ENCODE results near the gene FANCE.
"Not testable (repeated sequence)": the region's sequence is repeated elsewhere in the genome, so short reads cannot be mapped to it uniquely, and the experiment has no call there.

Gene FANCE

DNA sequence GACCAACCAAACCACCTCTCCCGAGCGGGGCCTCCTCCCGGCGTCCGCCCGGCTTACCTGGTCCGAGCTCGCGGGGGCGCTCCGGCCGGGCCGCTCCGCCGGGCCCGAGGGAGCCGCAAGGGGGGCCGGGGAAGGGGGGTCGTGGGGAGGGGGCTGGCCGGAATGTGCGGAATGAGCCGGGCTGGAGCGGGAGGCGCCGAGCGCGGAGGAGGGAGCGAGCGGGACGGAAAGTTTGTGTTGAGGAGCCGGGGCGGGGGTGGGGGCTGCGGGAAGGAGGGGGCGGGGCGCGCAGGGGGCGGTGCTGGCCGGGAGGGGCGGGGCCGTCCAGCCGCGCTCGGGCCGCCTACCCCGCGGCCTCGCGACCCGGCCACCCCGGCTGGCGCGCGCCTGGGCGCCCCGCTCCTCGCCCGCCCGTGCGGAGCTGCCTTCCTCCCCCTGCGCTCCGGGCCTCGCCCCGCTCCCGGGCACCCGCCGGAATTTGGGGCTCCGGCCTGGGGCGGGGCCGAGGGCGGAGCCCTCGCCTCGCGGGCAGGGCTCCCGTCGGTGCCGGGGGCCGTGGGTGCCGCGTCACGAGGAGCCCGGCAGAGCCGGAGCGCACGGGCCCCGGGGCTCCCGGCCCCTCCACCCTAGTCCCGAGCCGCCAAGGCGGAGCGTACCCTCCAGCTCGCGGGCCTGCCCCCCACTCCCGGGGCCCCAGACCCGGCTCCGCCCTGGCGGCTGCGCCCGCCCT is 44.9 kb downstream of the FANCE start, which contains the start of gene TEAD3:
Gene TEAD3, minus strand, starts transcription at position 239 of the 730 bp plus-strand sequence.
- no peak for DNase-seq (ENCODE audit: low read depth, low spot score)

DNA sequence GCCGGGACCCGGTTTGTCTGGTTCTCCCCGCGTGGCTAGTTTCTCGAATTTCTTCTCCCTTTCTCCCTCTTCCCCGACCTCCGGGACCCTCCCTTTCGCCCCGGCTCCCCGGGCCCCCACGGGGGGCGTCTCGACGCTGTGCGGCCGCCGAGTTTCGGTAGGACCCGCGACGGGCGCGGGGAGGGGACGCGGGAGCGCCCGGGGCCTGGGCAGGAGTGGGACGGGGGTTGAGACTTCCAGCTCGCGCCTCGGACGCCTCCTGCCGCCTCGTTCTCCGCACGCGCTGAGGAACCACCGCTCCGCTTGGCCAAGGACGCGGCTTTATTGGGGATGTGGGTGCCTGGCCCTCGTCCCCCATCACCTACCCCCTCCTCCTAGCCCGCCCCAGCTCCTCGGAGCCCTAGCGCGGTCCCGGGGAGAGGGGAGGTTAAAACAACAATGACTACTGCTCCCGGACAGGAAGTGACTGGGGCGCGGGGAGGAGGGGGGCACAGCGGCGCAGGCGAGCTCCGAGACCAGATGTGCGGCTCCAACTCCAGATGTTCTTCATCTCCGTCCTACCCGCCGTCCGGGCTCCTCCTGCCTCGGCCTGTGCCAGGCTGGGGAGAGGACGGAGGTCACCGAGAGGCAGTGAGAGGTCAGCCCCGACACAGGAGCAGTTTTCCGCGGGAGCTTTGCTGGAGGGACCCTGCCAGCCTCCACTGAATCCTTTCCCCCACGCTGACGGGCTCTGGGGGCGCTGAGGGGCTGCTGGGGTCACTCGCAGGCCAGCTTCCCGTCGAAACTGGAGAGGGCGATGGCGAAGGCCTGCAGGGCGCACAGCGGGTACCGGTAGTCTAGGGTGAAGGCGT is 45.7 kb downstream of the FANCE start:
- DNase-seq (ENCODE audit: low read depth, low spot score) = no peak

DNA sequence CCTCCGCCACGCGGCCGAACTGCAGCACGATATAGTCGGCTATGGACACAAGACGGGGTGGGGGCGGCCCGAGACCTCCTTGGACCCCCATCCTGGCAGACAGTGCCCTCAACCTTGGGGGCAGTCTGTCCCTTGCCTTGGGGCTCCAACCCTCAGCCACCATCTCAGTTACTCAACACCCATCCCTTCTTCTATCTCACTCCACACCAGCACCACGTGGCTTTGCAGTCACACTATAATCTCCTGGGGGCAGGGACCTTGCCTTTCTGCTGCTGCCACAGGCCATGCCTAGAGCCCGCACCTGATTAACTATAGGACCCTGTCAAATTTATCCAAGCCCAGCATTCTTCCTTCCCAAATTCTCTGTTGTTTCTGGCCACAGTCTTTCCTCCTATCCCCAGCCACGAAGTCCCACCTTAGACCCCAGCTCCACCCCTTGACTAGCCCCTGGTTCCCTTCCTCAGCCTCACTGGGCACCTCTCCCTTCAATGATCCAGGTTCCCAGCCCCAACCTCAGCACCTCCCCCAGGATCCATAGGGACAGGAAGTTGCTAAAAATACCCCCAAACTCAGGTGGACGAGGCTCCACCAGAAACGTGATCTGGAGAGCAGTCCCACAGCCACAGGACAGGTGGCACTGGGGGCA is 46.4 kb downstream of the FANCE start:
- DNase-seq (ENCODE audit: low read depth, low spot score) = no peak

DNA sequence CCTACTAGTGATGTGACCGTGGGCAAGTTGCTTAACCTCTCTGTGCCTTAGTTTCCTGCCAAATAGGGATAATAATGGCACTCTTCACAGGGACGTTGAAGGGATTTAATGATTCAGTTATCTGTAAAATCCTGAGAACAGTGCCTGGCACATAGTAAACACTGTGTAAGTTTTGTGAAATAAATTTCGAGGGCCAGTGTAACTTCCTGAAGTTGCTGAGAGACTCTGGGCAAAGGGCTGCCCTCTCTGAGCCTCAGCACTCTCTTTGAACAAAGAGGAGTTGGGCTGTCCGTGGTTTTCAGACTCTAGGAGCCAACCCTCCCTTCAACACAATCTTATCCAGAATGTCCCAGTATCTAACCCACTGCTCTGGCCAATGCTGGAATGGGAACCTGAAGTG is 47.2 kb downstream of the FANCE start:
- no peak for DNase-seq (ENCODE audit: low read depth, low spot score)

DNA sequence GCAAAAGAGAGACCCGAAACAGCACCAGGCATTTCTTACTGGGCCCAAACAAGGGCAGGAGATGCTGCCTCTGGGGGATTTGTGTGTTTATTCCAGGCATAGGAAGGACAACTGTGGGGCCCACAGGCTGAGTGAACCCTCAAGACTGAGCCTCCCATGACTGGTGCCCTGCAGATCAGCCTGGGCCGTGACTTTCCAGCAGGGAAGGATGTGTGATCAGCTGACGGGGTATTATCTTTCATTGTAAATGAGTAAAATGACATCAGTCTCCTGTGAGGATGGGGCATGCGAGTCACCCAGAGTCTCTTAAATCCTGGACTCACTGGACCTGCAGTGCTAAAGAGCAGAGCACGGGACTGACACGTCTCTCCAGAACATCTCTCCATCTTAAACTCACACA is 48.6 kb downstream of the FANCE start:
- DNase-seq (ENCODE audit: low read depth, low spot score) = no peak

DNA sequence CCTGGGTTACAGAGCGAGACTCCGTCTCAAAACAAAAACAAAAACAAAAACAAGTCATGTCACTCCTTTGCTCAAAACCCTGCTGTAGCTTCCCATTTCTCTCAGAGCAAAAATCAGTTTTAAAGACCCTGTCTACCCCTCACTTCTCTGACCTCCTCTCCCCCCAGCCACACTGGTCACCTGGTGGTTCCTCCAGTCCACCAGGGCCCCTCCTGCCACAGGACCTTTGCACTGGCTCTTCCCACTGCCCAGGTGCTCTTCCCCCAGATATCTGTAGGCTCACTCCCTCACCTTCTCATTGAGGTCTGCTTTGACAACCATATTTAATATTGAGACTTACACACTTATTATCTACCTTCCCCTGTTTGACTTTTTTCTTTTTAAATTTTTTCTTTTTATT is 49.6 kb downstream of the FANCE start:
- DNase-seq (ENCODE audit: low read depth, low spot score) = no peak

DNA sequence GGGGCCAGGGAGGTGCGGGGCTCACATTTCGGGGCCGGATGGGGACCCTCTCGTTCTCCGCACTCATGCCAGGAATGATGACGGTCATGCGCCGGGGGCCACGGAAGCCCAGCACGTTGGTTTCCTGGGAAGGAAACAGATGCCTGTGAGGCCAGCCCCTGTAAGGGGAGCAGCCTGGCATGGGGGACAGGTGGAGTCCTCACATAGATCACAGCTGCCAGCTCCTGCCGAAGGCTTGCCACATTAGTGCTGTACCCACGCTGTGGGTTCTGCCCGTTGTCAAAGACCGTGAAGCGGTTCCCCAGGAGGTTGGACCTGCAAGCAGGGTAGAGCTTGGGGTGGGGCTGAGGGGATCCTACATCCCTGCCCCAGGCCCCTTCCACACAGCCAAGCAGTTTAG is 51.4 kb downstream of the FANCE start:
- no peak for DNase-seq (ENCODE audit: low read depth, low spot score)

DNA sequence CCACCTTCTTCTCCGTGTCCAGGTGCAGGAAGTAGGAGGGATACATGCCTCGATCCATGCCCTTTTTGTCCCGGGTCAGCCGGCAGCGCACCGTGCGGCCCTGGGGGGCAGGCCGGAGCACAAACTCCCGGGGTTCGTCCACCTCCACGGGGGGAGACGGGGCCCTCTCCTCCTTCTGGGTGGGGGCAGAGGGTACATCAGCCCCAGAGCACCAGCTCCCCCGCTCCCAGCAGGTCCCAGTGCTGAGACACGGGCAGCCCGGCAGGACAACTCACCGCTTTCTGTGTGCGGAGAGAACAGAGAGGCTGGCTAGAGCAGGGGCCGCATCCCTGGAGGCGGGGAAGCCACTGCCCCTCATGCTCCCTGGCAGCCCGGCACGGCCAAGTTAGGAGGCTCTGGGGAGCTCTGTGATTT is 53.9 kb downstream of the FANCE start:
- DNase-seq (ENCODE audit: low read depth, low spot score) = no peak

DNA sequence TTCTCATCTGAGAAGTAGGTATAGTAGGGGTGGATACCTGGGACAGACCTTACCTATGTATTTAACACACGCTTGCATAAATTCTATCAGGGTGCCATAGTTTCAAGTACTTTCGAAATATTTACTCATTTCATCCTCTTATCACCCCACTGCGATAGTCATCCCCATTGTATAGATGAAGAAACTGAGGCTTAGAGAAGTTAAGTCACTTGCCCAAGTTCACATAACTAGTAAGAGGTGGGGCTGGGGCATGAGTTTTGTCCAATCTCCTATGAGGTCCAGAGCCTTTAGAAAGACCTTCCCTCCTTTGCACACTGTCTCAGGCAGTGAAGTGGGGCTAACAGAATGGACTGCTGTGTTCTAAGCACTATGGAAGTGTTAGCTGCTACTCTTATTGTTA is 54.4 kb downstream of the FANCE start:
- no peak for DNase-seq (ENCODE audit: low read depth, low spot score)

DNA sequence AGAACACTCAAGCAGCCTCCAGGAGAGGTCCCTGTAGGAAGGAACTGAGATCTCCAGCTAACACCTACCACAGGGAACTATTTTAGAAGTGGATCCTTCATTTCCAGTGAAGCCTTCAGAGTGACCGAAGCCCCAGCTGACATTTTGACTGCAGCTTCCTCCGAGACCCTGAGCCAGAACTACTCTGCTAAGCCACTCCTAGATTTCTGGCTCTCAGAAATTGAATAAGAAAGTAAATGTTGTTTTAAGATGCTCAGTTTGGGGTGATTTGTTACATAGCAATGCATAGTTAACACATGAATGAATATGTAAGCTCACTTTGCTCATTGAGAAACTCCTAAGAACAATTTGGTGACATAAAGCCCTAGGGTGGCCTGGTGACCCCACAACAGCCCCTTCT is 55.1 kb downstream of the FANCE start:
- DNase-seq (ENCODE audit: low read depth, low spot score) = no peak

DNA sequence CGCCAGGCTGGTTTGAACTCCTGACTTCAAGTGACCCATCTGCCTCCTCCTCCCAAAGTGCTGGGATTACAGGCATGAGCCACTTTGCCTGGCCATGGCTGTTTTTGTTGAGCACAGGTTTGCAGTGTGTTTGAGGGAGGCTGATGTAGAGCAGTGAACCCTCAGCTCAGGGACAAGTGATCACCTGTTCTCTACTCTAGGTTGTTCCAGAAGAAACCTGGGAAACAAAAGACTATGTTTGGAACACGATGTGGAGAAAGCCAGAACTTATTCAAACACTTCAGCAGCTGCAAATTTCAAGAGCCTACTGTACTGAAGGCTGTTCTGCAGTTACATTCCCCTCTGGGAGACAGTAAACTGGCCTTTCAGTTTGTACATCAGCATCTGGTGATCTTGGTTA is 55.9 kb downstream of the FANCE start:
- no peak for DNase-seq (ENCODE audit: low read depth, low spot score)

DNA sequence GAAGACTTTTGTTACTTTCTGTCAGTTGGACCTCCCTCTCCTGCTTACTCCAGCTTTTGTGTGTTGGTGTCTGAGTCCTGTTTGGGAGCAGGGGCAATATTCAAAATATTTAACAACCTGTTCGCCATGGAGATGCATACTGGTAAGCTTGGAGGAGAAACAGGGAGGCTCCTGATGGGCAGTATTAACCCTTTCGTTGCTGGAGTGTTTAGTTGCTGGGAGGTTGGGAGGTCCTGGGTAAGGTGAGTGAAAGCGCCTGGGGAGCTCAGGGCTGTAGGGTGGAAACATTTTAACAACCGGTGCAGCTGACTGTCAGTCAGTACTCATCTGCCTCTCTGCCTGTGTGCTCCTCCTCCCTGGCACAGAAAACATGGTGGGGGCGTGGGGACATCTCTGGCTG is 56.4 kb downstream of the FANCE start:
- DNase-seq (ENCODE audit: low read depth, low spot score) = no peak

DNA sequence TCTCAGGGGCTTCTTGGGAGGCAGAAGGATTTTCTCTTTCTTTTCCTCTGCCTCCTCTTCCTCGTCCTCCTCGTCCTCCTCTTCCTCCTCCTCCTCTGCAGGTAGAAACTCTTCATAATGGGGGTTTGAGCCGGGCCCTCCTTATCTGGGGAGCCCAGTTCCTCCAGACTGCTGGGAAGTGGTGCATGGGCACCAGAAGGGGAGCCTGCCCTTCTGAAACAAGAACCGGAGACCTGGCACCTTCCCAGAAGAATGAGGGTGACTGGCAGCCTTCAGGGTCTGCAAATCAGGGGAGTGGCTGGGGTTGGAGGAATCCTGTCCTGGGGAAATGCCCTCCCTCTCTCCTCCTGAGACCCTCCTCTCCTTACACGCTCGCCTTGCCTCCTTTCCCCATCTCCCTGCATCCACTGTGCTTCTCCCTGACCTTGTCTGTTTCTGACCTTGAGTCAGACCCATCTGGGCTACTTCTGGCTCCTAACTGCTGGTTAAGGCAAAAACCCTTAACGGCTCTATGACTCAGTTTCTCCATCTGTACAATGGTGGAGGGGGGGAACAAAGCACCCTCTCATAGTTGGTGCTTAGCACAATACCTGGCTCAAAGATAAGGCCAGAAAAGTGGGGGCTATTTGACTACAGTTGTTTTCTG is 58.9 kb downstream of the FANCE start:
- no peak for DNase-seq (ENCODE audit: low read depth, low spot score)

DNA sequence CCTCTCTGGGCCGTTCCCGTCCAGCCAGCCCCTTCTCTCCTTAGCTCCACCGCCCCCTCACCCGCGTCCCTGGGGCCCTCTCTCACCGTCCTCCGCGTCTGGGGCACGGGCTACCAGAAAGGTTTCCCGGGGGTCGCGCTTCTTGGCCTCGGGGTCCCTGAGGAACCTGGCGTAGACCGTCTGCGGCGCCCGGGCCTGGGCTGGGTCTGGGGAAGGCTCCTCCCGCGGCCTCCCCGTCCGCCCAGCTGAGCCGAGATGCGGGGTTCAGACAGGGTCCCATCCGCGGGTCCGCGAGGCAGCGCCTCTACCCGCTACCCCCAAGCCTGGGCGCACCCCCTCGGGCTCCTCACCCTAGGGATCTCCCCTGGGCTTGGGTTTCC is 59.4 kb downstream of the FANCE start:
- DNase-seq (ENCODE audit: low read depth, low spot score) = no peak

DNA sequence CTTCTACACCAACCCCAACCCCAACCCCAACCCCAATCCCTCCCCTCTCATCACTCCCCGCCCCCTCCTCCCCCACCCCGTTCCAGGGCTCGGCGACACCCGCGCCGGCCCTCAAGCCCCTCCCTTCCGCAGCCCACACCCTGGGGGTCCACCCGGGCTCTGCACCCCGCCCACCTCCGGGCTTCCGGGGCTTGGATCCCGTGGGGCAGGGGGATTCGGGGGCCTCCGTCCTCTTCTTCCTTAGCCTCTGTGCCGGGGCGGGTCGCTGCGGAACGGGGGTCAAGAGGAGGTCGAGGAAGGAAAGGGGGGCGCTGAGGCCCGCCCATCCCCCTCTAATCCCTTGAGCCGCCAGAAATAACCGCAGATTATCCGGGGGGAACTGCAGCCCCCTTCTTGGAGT is 59.9 kb downstream of the FANCE start:
- no peak for DNase-seq (ENCODE audit: low read depth, low spot score)

DNA sequence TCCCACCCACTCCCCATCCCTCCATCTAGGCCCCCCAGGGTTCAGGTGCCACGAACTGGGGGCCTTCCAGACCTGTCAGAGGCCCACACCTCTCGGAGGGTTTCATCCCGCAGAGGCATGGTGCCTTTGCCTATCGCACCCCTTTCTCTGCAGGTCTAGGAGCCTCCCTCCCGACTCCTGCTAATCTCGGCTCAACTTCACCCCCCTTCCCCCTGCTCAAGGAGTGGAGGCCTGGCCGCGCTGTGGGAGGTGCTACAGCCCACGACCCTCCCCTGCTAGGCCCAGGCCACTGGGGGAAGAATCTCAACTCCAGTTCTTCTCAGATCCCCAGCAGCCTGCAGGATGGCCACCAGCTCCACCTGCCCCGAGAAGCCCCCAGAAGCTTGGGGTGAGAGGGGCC is 60.6 kb downstream of the FANCE start, which contains the start of gene TULP1:
Gene TULP1, minus strand, starts transcription at position 157 of the 400 bp plus-strand sequence. Its CDS starts 38 bp downstream, at position 119.
- DNase-seq (ENCODE audit: low read depth, low spot score) = no peak

DNA sequence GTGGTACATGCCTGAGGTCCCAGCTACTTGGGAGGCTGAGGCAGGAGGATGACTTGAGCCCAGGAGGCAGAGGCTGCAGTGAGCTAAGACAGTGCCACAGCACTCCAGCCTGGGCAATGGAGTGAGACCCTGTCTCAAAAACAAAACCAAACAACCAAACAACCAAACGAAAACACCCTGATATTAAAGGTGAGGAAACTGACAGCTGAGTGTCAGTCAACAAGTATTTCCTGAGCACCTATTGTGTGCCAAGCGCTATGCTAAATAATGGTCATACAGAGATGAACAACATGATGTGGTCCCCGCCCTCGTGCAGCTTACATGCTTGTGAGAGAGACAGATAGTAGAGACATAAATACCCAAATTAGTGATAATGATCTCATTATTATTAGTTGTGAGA is 62.4 kb downstream of the FANCE start:
- DNase-seq (ENCODE audit: low read depth, low spot score) = no peak

DNA sequence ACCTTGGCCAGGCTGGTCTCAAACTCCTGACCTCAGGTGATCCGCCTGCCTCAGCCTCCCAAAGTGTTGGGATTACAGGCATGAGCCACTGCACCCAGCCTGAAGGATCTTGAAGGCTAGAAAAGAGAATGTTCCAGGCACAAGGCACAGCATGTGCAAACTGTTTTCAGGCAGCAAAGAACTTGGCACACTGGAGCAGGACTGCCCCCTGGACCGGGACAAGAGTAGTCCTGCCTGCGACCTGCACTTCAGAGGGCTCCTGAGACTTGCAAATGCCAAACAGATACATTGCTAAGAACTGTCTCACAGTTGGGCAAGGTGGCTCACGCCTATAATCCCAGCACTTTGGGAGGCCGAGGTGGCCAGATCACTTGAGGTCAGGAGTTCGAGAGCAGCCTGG is 63.8 kb downstream of the FANCE start:
- DNase-seq (ENCODE audit: low read depth, low spot score) = not testable (repeated sequence)
